COLO668 (cell line): ENCODE data around the gene AKAP13.

Experiments used
- DNase-seq: peaks from one replicate; lab custom pipeline; 2025; ENCODE audit not compliant: unreplicated experiment; lab: John Stamatoyannopoulos, UW

AKAP13 gene

DNA sequence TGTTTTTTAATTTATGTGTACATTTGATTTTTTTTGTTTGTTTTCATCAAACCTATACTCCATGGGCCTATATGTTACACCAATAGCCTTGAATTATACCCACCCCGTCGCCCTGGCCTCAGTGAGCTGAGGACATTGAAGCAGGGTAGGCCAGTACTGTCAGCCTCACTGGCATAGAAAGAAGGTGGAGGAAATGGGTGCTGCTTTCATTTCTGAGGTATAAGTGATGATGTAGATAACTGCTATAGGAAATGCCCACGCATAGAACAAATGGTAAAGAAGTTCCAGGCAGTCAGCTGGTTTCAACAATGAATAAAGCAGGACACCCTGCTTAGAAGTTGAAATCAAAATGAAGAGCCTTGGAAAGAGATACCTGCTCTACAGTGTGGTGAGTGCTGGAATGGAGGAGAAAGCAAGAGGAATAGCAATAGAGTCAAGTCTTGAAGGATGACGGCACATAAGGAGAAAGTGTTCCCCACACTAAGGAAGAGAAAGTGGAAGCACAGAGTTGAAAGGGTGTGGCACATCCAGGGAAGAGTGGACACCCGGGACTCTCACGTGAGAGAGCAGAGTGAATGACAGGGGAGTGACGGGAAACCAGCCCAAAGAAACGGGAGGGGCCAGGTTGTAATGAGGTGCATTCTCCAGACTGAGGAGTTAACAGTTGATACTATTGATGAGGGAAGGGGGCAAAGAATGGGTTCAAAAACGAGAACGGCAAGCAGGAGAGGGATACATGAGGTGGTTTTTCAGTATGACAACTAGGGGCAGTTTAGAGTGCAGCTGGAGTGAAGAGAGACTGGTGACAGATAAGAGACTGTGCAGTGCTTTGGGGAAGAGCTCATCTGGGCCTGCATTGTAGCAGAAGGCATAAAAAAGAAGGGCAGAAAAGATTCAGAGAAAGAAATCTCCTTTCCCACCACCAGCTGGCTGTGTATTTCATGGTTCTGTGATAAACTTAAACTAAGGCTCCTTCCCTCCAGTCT lies 343.9 kb downstream of the AKAP13 start:
- DNase-seq = no peak

DNA sequence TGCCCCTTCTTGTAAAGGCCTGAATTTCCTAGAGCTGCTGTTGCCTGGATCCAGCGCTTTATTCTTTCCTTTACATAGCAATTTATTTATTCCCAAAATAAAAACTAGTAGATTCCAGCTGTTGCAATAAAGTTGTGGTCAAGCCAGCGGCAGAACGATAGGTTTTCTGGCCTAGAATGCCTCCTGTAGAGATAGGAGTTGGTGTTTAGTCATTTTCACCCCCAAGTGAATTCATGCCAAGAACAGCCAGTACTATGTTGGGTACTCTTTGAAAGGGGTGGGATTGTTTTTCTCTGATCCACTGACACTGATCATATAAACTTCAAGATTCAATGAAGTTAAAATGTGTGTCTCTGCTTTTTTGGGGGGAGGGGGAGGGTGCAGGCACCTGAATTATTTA lies 344.6 kb downstream of the AKAP13 start:
- no peak for DNase-seq

DNA sequence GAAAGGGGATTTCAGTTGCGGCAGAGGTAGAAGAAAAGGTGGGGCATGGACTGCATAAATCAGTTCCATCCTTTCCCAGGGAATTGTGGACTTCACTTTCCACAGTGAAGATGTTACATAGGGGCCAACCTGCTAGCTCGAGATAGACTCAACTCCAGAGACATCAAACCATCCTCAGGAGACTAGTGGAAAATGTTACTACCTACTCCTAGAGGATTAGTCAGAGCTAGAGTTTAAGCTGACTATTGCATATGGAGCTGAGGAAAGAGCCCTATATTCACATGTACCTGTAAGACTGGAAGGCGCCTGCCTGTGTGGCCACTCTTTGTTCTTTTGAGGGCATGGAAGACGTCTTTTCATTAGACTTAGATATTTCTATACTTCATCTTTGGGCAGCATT lies 345.2 kb downstream of the AKAP13 start:
- DNase-seq = no peak

DNA sequence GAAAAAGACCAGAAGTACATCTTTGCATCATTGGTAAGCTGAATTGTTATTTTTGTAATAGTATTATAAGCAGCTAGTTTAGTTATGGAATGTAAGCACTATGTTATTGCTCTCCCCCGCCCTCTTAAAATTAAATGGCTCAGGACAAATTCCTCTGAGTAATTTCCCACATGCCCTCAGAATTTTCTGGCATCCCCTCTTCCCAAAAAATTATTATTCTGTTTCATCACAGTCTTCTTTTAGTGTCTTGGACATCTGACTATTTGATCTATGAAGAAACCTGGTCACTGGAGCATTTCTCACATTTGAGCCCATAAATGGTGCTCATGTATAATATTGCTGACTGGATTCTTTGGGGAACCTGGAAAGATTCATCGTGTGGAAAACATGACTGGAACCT lies 346.1 kb downstream of the AKAP13 start:
- no peak for DNase-seq

DNA sequence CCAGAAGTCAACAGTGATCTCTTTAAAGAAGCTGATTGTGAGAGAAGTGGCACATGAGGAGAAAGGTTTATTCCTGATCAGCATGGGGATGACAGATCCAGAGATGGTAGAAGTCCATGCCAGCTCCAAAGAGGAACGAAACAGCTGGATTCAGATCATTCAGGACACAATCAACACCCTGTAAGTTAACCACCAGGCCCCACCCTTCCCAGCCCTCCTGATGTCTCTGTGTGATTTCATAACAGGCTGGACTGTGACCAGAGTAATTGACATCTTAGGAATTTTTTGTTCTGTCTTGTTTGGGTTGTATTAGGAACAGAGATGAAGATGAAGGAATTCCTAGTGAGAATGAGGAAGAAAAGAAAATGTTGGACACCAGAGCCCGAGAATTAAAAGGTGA lies 346.7 kb downstream of the AKAP13 start:
- no peak for DNase-seq

DNA sequence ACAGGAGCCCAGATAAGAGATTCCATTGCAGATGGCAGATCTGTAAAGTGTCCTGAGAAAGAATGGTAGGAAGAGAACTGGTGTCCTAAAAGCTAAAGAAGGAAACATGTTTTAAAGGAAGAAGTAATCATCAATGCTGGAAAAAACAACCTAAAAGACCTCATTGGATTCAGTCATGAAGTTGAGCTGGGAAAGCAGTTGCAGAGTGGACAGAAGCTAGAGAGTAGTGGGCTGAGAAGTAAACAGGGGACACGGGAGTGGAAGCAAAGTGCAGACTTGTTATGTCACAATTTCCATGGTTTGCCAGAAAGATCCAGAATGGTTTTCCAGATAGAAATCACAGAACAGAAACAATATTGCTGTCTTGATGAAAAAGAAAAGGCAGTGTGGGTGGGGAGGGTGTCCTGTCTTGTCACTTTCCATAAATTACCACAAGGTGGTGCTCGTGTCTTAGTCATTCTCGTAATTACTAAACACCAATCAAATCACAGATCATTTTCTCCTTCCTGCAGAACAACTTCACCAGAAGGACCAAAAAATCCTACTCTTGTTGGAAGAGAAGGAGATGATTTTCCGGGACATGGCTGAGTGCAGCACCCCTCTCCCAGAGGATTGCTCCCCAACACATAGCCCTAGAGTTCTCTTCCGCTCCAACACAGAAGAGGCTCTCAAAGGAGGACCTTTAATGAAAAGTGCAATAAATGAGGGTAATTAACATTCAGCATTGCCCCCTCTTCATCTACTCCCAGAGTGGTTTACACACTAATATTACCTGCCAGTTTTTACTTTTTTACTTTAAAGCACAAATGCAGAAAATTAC lies 349.8 kb downstream of the AKAP13 start:
- peak; percentile 37 for DNase-seq

DNA sequence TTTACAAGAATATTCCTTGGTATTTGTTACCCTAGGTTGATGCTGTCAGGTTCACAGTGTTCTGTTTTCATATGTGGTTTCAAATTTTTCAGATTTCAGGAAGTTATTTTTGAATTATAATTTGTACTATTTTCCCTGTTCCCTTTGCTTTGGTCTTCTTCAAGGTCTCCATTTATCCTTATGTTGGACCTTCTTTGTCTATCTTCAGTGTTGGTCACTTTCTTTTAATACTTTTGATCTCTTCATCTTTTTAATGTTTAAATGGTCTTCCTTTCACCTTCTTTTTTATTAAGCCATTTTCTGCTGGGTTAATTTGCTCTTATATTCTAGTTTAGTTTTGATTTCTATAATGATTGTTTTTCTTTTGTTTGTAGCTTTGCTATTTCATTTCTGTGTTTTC lies 353.0 kb downstream of the AKAP13 start:
- DNase-seq = no peak

DNA sequence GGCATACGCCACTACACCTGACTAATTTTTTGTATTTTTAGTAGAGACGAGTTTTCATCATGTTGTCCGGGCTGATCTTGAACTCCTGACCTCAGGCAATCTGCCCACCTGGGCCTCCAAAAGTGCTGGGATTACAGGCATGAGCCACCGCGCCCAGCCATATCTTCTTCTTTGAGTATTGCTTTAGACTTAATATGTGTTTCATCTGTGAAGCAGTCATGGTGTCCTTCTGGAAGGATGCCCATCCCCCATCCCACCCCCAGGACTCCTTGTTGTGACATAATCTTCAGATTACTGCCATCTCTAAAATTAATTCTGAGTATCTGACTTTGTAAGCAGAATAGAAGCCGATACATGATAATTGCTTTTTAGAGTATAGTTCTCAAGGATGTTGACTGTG lies 356.7 kb downstream of the AKAP13 start:
- no peak for DNase-seq

DNA sequence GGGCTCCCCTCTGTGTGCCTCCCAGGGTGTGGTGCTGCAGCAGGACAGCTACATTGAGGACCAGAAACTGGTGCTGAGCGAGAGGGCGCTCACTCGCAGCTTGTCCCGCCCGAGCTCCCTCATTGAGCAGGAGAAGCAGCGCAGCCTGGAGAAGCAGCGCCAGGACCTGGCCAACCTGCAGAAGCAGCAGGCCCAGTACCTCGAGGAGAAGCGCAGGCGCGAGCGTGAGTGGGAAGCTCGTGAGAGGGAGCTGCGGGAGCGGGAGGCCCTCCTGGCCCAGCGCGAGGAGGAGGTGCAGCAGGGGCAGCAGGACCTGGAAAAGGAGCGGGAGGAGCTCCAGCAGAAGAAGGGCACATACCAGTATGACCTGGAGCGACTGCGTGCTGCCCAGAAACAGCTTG lies 360.6 kb downstream of the AKAP13 start:
- no peak for DNase-seq

DNA sequence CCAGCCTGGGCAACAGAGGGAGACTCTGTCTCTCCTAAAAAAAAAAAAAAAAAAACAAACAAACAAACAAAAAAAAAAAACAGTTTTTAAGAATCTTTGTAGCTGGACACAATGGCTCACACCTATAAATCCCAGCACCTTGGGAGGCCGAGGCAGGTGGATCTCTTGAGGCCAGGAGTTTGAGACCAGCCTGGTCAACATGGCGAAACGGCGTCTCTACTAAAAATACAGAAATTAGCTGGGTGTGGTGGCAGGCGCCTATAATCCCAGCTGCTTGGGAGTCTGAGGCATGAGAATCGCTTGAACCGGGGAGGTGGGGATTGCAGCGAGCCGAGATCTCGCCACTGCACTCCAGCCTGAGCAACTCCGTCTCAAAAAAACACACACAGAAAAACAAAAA lies 361.3 kb downstream of the AKAP13 start:
- no peak for DNase-seq

DNA sequence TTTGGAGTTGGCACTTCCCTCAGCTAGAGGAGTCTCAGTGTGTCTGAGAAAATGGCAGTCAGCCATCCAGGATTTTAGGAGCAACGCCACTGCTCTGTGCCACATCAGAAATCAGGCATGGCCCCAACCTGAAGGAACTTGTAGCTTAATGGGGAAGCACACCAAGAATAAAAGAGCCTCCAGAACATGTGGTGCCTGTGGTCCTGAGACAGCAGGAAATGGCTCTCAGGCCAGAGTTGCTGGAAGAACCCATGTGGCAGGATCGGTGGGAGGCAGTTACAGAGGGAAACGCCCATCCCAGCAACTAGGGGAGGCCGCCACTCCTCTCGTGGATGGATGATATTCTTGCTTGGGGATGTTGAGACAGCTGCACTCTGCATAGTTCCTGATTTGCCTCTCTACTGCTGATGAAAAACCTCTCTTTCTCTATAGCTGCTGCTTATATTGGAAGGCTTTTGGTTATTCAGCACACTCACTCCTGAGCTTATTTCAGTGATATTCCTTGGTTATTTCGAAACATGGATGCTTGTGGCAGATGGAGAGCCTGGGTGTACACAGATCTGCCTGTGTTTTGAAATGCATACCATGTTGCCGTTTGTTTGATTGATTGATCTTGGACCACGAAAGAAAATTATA lies 361.9 kb downstream of the AKAP13 start:
- DNase-seq = no peak

DNA sequence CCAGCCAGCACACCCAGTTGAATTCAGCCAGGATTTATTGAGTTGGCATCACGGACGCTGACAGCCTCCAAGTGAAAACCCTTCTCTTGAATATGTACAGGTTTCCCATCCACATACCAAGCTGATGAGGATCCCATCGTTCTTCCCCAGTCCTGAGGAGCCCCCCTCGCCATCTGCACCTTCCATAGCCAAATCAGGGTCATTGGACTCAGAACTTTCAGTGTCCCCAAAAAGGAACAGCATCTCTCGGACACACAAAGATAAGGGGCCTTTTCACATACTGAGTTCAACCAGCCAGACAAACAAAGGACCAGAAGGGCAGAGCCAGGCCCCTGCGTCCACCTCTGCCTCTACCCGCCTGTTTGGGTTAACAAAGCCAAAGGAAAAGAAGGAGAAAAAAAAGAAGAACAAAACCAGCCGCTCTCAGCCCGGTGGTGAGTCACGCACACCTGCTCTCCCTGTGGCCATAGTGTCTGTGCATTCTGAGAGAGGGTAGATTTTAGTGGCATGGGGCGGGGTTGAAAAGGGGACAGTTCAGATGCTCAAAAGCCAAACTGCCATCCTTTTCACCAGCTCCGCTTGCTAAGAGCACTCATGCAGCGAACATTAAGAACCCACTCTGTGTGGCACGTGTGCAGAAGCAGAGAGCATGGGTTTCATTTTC lies 363.1 kb downstream of the AKAP13 start:
- DNase-seq = peak; percentile 19

DNA sequence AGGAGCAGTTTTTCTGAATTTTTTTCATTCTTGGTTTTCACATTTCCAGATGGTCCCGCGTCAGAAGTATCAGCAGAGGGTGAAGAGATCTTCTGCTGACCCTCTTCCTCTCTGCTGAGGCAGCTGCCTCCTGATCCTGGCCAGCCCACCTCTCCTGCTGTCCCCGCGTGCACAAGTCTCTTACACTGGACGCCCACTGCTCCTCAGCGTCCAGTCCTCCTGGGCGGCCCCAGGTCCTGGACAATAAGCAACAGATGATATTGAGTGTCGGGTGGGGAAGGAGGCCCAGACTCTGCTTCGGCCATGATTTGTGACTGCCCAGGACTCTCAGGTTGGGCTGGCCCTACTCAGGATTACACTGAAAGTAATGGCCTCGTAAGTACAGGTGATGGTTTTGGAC lies 364.2 kb downstream of the AKAP13 start:
- no peak for DNase-seq

DNA sequence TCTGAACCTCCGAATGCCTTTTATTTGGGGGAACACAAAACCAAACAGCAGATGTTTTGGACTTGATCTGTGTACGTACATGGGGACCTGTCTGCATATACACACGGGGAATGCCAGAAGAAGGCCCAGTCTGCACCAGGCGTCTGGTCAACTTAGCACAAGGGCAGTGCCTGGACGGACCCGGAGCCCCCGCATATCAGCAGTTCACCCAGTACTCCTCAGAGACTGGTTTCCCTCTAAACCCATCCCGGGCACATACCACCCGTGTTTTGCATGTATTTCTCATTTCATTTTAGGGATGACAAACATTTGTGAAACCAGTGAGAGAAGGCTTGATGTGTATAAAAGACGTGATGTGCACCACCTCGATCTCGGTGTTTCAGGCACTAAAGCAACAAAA lies 364.6 kb downstream of the AKAP13 start:
- DNase-seq = no peak

DNA sequence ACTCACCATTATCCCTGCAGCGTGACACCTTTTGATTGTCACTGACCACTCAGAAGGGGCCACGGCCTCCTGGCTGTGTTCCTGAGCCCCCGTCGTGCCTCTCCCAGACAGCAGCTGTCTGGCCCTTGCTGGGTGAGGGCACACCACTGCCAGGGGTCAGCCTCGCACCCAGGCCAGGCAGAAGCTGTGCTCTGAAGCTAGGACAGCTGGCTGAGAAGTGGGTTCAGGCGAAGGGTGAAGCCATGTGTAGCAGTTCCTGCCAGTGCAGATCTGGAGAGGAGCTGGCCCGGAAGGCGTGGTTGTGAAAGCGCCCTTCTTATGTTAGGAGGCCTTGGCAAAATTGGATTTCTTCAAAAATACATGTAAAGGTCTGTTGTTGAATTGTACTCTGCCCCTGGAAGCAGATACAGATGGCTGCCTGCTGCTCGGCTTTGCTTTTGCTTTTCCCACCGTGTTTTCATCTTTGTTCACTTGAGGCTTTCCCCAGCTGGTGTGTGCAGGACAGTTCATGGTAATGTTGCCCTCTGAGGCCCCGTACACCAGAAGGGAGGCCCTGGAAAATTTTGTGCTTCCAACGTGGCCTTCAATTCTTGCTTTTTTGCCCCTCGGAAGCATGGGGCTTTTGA lies 365.2 kb downstream of the AKAP13 start:
- DNase-seq = no peak

DNA sequence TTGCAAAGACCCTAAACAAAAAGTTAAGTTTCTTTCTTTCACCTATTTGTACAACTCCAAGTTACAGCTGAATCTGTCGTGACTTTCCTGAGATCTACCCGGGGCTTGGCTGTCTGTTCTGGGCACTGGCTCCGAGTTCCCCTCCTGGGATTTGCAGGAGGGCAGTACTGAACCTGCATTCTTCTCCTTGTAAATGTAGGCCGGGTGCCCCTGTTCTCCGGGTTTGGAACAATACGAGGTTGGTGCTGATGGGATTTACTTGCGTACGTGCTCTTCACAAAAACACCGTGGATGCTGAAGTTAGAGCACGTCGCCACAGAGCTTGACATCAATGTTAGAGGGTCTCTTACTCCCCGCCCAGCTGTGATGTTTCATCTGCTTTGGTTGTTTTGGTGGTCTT lies 366.2 kb downstream of the AKAP13 start:
- DNase-seq = no peak

DNA sequence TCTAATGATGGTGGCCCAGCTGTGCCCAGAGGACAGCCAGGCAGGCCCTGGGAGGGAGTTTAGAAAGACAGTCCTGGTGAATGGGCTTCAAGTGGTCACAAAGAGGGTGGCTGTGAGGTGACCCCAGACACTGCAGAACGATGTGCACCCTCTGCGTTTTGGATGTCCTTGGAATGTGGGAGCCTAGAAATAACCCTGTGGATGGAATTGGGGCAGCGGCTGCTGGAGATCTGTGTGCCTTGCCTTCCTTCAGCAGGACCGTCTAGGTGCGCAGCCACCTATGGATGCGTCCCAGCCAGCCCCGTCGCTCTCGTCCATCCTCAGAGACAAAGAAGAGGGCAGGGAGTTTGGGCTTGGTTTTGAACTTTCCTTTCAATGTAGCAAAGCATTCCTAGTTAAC lies 367.8 kb downstream of the AKAP13 start:
- DNase-seq = no peak

DNA sequence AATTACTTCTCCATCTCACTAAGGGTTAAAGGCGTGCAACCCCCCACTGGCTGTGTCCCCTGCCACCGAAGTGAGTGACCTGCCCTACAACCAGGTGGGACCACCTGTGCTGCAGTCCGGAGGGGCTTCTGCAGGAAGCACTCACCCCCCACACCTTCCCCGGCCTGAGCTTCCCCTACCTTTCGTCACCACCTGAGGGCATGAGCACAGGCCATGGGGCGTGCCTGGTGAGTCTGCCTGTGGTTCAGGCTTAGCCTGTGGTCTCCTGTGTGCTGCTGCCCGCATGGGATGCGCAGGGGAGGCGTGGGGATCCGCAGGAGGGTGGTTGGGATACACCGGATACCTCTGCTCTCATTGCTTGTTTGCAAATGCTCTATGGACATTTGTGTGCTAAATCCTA lies 368.3 kb downstream of the AKAP13 start:
- no peak for DNase-seq

DNA sequence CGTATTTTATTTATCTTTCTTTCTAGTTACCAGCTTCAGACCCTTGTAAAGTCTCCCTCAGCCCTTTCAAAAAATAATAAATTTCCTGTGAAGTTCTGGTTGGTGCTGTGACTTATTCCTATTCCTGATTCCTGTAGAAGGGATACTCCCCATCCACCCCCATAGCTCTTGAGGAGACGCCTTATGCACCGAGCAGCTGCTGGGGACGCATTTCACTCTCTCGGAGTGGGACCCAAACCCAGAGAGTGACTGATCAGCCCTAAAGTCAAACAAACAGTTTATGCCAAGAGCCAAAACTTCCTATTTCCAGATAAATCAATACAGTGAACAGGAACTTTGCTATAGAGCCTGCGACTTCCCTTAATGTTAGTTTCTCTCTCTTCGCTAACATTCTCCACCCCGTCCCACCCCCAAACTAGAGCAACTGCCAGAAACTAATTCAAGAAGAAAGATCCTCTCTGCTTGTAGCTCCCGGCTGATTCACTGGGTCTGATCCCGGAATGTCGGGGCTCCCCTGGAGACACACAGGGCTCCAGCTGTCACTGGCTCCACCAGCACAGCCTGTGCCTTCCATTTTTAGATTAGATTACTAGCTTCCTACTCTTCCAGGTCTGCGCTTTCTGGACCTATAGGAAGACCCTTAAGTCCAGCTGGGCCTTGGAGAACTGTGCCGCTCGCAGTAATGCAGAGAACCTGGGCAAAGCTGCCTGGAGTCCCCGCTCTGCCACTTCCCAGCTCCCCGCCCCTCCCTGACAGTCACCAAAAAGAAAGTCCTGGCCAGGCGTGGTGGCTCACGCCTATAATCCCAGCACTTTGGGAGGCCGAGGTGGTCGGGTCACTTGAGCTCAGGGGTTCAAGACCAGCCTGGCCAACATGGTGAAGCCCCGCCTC lies 369.1 kb downstream of the AKAP13 start:
- no peak for DNase-seq
